GM19193 (cell line): ENCODE data around the gene IGF2.

Experiments used
- POLR2A ChIP-seq: IDR thresholded peaks from 4 replicates; pipeline ENCODE4 v1.6.1; 2011; ENCODE audit not compliant: insufficient read depth, insufficient read length; ENCODE audit errors: extremely low read depth

The IGF2 gene

DNA sequence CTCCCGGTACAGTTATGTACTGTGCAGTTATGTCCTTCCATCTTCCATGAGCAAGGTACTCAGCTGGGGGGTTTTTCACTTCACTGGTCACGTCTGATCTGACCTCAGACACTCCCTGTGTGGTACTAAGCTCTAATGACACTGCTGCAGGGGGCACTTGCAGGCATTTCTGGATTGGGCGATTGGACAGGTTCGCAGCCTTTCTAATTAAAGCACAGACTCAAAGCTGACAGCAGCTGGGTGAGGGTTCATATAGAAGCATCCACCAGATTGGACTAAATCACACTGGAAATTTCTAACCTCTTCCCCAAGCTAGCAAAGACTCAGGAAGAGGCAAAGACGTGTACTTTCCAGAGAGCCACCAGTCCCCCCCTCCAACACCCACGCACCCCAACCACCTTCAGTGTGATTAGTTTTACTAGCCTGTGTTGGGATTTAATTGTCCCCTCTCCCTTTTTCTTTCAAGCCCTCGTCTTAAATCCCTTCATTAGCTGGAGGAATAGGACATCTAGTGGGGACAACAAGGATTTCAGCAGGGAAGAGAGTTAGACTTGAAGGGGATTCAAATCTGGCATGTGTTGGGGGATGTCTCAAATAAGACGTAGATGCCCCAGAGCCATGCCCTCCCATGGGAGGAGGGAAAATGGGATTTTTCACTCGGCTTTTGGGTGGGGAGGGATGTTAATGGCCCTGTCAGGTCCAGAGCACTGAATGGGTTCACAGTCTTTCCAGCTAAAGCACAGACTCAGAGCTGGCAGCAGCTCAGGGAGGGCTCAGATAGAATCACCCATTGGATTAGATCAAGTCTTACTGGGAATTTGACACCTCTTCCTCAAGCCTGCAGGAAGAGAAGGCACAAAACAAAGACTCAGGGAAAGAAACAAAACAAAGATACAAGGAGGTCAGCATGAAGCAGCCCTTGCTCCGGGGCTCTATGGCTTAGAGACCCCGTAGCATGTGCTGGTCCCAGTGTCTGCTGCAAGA is 11.0 kb upstream of the IGF2 start:
- no peak for TF ChIP-seq POLR2A

DNA sequence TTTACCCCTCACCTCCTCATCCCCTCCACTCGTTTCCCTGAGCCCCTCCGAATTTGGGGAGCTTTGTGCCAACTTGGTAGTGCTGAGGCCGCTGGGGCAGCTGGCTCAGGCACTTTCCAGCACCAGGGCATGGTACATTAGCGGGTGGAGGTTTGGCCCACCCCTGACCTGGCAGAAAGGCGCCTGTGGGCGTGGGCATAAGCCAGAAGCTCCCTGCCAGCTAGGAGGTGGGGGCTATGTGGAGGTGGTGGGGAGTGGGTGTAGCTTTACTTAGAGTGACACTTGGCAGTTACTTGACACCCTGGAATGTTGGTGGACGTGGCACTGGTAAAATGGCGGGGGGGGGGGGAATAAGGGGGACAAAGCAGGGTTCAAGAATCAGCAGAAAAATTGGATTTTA is 10.3 kb upstream of the IGF2 start:
- no peak for TF ChIP-seq POLR2A

- no peak for TF ChIP-seq POLR2A
Observed at GRCh38 chr11:2148595-2148994, 9.4 kb upstream of the IGF2 start.

DNA sequence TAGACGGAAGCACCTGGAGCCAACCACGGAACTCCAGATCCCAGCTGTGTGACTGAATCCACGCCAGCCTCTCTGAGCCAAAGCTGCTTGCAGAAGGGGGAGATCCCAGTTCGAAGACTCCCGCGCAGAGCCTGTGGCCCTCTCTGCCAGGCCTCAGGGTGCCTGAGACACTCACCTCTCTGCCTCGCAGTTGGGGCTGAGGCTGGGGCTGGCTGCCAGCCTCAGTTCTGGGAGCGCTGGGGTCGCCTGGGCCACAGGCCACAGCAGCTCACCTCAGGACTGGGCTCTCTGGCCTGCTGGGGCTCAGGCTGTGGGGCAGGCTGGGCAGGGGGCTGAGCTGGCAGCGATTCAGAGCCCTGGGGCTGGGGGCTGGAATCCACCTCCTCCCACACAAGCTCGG is 8.2 kb upstream of the IGF2 start:
- TF ChIP-seq POLR2A: no peak

DNA sequence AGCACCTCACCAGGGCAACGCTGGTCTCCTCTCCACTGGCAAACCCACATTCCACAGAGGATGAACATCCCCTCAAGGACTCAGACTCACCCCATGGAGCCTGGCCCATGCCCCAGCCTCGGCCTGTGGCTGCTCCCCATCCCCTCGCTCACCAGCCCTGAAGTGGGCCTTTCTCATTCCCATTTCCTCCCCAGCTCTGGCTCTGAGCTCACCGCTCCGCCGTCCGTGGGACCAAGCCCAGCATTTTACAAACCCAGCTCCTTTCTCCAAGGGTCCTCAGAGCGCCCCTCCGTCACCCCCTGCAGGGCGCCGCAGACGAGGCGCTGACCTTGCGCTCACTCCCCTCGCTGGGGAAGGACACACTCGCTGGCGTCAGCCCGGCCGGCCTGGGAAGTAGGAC is 6.9 kb upstream of the IGF2 start:
- no peak for TF ChIP-seq POLR2A

GRCh38 chr11:2144544-2145248 is 5.5 kb upstream of the IGF2 start:
- TF ChIP-seq POLR2A: no peak

GRCh38 chr11:2143799-2144543 is 4.8 kb upstream of the IGF2 start:
- no peak for TF ChIP-seq POLR2A

DNA sequence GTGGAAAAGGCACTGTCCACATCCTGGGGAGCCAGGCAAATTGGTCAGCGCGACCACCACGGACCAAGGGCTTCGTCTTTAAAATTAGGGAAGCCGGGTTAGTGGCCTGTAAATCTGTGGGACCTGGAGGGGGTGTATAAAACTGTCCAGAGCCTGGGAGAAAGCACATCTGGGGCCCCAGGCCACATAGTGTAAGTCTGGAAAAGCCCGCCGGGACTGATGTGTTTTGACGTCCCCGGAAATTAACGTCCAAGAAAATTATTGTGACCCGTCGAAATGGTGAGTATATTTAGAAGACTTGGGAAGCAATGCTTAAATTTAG is 4.2 kb upstream of the IGF2 start:
- TF ChIP-seq POLR2A: no peak

- TF ChIP-seq POLR2A: no peak
Observed at GRCh38 chr11:2142762-2143202, 3.6 kb upstream of the IGF2 start.

DNA sequence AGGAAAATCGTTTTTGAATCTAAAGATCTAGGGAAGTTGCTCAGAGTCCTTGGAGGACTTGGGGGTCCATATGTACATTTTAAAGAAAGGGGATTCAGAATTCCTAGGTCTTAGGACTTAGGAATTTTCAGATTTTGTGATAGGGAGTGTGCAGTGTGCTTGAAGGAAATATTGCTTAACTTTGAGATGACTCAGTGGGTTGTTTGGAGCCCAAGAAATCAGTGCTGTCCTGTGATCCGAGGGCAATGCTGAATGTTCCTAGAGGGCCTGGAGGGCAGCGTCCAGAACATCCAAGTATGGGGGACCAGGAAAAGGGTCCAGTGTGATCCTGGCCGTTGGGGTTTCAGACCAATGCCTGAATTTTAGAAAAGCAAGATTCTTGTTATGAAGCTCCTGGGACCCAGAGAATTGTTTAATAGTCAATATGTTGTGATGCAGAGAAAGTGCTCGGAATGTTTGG is 3.1 kb upstream of the IGF2 start:
- TF ChIP-seq POLR2A: no peak

- TF ChIP-seq POLR2A: no peak
Observed at GRCh38 chr11:2140411-2141400, 1.5 kb upstream of the IGF2 start.

- no peak for TF ChIP-seq POLR2A
Observed at GRCh38 chr11:2139621-2140337, 590 bp upstream of the IGF2 start.

DNA sequence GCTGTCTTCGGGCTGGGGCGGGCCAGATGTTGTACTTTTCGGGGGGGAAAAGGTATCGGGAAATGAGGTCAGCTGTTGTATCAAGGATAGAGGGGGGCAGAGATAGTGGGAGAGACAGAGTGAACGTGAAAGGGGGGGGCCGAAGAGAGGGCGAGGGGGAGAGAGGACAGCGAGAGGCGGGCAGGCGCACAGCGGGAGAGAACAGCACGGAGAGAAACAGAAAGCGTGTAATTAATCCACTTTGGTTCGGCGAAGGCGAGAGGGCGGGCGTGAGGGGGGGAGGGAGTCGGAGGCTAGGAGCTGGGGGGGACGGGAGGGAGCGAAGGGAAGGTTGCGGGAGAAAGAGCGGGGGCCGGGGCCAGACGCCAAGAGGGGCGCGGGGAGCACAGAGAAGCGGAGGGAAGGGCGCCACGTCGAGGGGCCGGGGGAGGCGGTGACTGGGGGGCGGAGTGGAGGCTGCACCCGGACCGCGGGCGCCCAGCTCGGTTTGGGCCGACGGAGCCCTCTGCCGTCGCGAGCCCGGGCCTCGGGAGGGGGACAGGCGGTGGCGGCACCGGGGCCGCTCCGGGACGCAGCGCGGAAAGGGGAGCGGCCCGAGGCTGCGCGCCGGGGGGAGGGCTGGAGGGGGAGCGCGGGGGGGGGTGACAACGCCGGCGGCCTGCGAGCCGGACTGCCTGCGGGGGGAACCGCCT is 612 bp downstream of the IGF2 start:
- no peak for TF ChIP-seq POLR2A
